Endometrial microvascular endothelial cells (primary cell): Measurements from ENCODE around the gene INPP5A. TPM values are rescaled to one million over a fixed set of nuclear protein-coding genes. Genes with fewer than 3 reads are reported as not detected.

Source experiments
- in situ Hi-C: cut with HindIII; loops from 2 replicates; pipeline ENCODE4 v1.10.0; 2017; ENCODE audit warnings: low sequenced_read_pairs, low pct_unique_long_range_greater_than_20kb; ENCODE audit errors: inconsistent ontology term
- total RNA-seq: library from RNA; depleted of rRNA; stranded (reverse); fragments of >200 nt; gene quantifications from one replicate; pipeline ENCODE4 v1.2.3, GENCODE V29; 2015; ENCODE audit errors: inconsistent ontology term

INPP5A gene
- total RNA-seq, 1 donor from 2014 or later: 21.1 TPM

- in situ Hi-C loops: no loop called here
Observed at GRCh38 chr10:132642732-132643008, 105.1 kb downstream of the INPP5A start.

GRCh38 chr10:132643709-132644526 is 106.3 kb downstream of the INPP5A start:
- in situ Hi-C loops: no loop called here

- in situ Hi-C loops: no loop called here
Observed at GRCh38 chr10:132644527-132645246, 107.1 kb downstream of the INPP5A start.

- in situ Hi-C loops: no loop called here
Observed at GRCh38 chr10:132645247-132645530, 107.6 kb downstream of the INPP5A start.

DNA sequence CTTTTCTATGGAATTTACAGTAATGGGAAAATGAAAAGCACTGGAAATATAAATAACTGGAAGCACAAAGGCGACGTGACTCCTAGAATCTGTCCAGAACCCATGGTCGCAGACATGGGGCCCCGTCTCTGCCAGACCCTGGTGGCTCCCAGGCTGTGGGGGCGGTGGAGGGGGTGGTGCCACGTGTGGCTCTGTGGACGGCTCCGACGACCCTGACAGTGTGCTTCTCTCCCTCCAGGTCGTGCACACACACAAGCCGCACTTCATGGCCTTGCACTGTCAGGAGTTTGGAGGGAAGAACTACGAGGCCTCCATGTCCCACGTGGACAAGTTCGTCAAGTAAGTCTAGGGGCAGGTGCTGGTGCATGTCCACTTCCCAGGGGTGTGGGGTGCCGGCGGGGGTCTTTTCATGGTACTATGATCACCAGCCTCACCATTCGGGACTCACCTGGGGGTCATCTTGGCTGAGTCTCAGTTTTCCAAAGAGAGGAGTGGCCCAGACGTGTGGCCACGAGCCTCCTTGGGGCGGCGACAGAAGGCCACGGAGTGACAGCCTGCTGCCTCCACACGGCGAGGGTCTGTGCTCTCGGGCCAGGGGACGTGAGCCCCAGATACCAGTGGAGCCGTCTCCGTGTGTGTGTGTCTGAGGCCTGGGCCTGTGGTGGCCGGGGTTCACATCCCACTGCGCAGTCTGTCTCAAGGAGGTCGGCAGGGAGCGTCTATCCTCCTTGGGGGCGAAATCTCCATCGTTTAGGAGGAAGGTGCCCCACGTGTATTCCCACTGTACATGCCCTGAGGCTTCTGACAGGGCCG is 108.2 kb downstream of the INPP5A start:
- in situ Hi-C loops: no loop called here

DNA sequence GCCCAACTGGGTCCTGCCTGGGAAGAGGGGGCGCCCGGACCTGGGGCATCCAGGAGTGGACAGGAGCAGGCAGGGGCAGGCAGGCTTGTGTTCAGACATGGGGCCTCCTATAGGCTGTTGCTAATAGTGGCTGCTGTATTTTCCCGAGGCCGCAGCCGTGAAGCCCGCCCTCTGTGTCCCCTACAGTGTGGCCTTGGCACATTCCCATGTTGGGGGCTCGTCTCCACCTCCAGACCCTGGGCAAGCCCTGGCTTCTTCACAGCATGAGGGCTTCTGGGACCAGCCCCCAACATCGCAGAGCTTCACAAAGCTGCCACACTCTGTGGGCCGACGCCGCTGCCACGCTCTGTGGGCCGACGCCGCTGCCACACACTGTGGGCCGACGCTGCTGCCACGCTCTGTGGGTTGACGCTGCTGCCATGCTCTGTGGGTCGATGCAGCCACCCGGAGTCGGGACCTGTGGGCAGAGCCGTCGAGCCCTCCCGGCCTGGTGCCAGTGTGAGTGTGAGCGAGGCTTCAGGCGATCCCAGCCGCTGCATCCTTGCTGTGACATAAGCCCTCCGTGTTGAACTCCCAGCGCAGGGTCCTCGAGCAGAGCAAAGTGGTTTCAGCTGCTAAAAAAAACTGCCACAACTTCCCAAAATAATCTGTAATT is 109.0 kb downstream of the INPP5A start:
- in situ Hi-C loops: no loop called here

GRCh38 chr10:132647424-132647823 is 109.8 kb downstream of the INPP5A start:
- in situ Hi-C loops: no loop called here

GRCh38 chr10:132648072-132648850 is 110.7 kb downstream of the INPP5A start:
- in situ Hi-C loops: no loop called here

- in situ Hi-C loops: no loop called here
Observed at GRCh38 chr10:132648851-132649528, 111.4 kb downstream of the INPP5A start.

DNA sequence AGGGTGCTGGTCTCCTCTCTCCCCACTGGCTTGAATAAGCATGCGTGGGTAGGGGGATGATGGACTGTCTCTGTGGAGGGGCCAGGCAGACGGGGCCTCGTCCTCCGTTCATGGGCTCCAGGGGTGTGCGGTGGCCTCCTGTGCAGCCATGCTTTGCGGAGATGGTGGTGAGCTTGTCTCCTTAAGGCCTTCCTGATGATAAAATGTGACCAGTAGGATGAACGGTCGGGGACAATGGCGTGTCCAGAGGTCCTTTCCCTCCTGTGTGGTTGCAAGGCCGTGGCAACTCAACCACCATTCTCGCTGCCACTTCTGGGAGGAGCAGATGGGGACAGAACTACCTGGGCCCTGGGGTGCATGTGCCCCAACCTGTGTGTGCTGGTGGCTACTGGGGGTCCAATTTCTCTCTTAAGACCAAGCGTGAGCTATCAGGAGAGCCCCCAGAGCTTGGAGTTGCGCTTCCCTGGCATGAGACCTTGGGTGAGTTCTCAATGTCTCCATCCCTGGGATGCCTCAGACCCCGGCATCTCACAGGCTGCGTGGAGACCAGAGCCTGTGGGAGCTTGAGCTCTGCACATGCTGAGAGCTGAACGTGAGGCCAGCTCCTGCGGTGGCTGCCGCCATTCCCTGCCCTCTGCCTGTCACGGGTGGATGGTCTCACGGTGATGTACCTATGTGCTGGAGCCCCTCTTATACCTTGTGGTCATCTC is 112.2 kb downstream of the INPP5A start:
- in situ Hi-C loops: no loop called here

GRCh38 chr10:132650611-132651250 is 113.1 kb downstream of the INPP5A start:
- in situ Hi-C loops: no loop called here

- in situ Hi-C loops: no loop called here
Observed at GRCh38 chr10:132651511-132652029, 114.0 kb downstream of the INPP5A start.

DNA sequence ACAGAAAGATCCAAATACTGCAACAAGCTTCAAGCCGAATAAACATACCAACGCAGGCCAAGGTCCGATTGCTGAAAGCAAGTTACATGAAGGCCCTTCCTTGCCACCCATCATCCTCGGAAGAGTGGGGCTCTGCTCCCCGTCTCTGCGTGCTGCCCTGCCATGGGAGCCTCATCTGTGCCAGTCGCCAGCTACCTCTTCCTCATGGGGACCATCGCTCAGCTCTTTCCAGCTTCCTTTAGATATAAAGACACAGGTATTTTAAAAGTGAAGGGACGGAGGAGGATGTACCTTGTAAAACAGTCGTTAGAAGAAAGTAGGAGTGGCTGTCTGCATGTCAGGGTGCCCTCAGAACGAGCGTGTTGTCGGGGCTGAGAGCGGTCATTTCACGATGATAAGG is 114.9 kb downstream of the INPP5A start:
- in situ Hi-C loops: no loop called here

- in situ Hi-C loops: no loop called here
Observed at GRCh38 chr10:132652936-132653590, 115.5 kb downstream of the INPP5A start.

GRCh38 chr10:132653721-132654120 is 116.1 kb downstream of the INPP5A start:
- in situ Hi-C loops: no loop called here

GRCh38 chr10:132654121-132654571 is 116.6 kb downstream of the INPP5A start:
- in situ Hi-C loops: no loop called here
